HG02885 (cell line): ENCODE measurements around the gene ANLN.
"Not testable (repeated sequence)": the region's sequence is repeated elsewhere in the genome, so short reads cannot be mapped to it uniquely, and the experiment has no call there.

Experiments used
- ATAC-seq: cut with Tn5 transposase; IDR thresholded peaks from one replicate; pipeline ENCODE4 v1.9.1; 2021; ENCODE audit warnings: mild to moderate bottlenecking; ENCODE audit not compliant: unreplicated experiment, poor library complexity

The ANLN gene

DNA sequence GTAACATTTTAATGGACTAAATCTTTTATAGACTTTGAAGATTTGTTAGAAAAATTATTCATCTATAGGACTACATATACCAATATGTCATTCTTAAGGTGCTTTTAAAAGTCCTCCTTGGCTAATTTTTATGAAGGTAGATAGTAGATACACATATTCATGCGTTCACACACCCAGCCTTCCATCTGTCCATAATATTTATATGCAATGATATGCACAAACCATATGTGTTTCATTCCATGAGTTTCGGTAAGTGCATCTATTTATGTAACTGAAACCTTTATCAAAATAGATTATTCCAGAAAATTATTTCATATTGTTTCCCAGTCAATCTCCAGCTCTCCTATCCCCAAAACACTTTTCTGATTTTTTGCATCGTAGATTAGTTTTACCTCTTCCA, 101.7 kb downstream of the ANLN start:
- ATAC-seq, result no peak

GRCh38 chr7:36496576-36496975, 106.9 kb downstream of the ANLN start:
- ATAC-seq, result no peak

- ATAC-seq, result not testable (repeated sequence)
These were observed 107.5 kb downstream of the ANLN start for GRCh38 chr7:36497176-36497575.

DNA sequence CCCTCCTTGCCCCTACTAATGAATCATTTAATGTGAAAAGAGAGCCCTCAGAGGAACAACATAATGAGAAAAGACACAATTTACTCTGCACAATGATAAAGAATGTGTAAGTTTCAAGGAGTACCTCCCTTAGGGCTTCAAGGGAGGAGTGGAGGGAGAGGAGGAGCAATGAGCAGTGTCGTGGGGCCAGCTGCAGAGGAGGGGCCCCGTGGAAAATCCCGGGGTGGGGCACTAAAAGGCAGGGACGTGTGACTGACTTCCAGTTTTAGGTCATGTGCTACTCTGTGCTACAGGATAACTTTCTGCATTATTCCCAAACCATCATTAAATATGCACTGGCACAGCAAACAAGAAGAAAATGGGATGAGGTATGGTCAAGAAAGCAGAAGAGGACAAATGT, 108.1 kb downstream of the ANLN start:
- ATAC-seq, result no peak
